Measurements from ENCODE around the gene E2F4. TPM values are rescaled to one million over a fixed set of nuclear protein-coding genes. Genes with fewer than 3 reads are reported as not detected.

Gene E2F4
- polyA plus RNA-seq, 2 of the 4 experiments (the other 2 are of a cell fraction), result 65.1 to 66.6 TPM

DNA sequence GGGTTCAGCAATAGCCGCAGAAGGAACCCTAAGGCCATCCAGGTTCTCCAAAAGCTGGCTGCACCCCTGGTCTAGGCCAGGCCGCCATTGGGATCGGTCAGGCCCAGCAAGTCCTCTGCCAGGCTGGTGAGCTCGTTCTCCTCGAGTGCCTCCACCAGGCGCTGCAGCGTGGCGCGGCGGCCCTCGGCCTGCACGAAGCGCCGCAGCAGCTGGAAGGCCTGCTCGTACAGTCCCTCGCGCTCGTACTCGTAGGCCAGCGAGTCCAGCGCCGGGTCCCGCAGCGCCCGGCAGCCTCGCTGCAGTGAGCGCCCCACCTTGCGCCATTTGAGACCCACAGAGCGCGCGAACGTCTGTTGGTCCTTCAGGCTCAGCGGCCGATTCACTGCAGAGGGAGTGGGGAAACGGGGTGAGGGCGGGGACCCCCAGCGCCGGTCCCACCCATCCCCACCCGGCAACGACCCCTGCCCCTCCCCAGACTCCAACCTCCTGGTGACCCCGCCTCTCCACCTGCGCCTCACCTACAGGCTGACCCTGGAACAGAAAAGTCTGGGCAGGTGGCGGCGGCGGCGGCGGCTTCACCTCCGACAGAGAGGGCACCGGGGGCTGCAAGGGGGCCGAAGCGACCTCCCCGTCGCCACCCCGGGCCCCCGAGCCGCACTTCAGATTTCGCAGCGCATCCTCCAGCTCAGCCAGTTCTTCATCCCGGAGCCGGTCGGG is 37.2 kb upstream of the E2F4 start:
- H3K9me3 ChIP-seq, result no peaks in the 10 kb centered on the region
- no peak overlapping the region; the same call in 2 of the 3 replicates for H3K4me3 ChIP-seq
- H3K27ac ChIP-seq, result peak overlapping the region in 1 of 2 experiments; percentile 44; a peak in 2 of 6 replicates
- CTCF ChIA-PET, result interaction anchor here (0.6 to 16.0 kb wide), 68 partner anchors 14 to 275 kb away, joined by 3 to 314 read pairs (median 6); partner anchors contain the start of genes CBFB, CDH16, CES3 and CES4A
- peak overlapping the region; percentile 83 for H3K4me2 ChIP-seq
- 88% methylated on average over 47 of the region's 61 CpGs for WGBS (ENCODE audit: missing lambda C conversion rate)
- ATAC-seq (no peak), DNase-seq (ENCODE audit: low read depth in 1 of 2, low spot score in 1 of 2) (no peak), FAIRE-seq (no peak)
- POLR2A ChIA-PET, result interaction anchor here (1.1 to 1.6 kb wide), 2 partner anchors 16 to 137 kb away, joined by 3 to 6 read pairs; partner anchors contain the start of gene NOL3
- TF ChIP-seq CBX2 (IDR thresholded peaks at IDR 0.05; ENCODE audit: borderline replicate concordance, low read depth) (no peak), MAFK (IDR thresholded peaks at IDR 0.05; ENCODE audit: partially characterized antibody) (no peak), ZNF302 (CRISPR knock-in tag; IDR thresholded peaks at IDR 0.05) (no peak), POLR2A (IDR thresholded peaks at IDR 0.05; ENCODE audit: low read length) (no peak), ZFP36 (IDR thresholded peaks at IDR 0.05; ENCODE audit: borderline replicate concordance, partially characterized antibody) (no peak), FOSL2 (IDR thresholded peaks at IDR 0.05) (no peak), FOSL2 (CRISPR knock-in tag; IDR thresholded peaks at IDR 0.05) (no peak), HOXB13 (CRISPR knock-in tag; IDR thresholded peaks at IDR 0.05; ENCODE audit: low read depth) (no peak), NR3C1 (IDR thresholded peaks at IDR 0.05) (no peak), EHF (CRISPR knock-in tag; IDR thresholded peaks at IDR 0.05) (no peak), RARB (CRISPR knock-in tag; IDR thresholded peaks at IDR 0.05) (no peak), RAD21 (conservative IDR thresholded peaks at IDR 0.05 in 1 of 2, IDR thresholded peaks at IDR 0.05 in 1 of 2) (no peak), JUNB (IDR thresholded peaks at IDR 0.05) (no peak), HEYL (CRISPR knock-in tag; IDR thresholded peaks at IDR 0.05) (no peak), EP300 (IDR thresholded peaks at IDR 0.05) (no peak), CEBPB (IDR thresholded peaks at IDR 0.05) (no peak), BHLHE40 (IDR thresholded peaks at IDR 0.05; ENCODE audit: low read depth, low read length) (no peak), HDAC2 (IDR thresholded peaks at IDR 0.05) (no peak), POLR2AphosphoS2 (conservative IDR thresholded peaks at IDR 0.05; ENCODE audit: low read length) (no peak), CHD4 (IDR thresholded peaks at IDR 0.05; ENCODE audit: borderline replicate concordance) (no peak)
- peaks cover 21% of the 10 kb centered on the region for H3K4me1 ChIP-seq

DNA sequence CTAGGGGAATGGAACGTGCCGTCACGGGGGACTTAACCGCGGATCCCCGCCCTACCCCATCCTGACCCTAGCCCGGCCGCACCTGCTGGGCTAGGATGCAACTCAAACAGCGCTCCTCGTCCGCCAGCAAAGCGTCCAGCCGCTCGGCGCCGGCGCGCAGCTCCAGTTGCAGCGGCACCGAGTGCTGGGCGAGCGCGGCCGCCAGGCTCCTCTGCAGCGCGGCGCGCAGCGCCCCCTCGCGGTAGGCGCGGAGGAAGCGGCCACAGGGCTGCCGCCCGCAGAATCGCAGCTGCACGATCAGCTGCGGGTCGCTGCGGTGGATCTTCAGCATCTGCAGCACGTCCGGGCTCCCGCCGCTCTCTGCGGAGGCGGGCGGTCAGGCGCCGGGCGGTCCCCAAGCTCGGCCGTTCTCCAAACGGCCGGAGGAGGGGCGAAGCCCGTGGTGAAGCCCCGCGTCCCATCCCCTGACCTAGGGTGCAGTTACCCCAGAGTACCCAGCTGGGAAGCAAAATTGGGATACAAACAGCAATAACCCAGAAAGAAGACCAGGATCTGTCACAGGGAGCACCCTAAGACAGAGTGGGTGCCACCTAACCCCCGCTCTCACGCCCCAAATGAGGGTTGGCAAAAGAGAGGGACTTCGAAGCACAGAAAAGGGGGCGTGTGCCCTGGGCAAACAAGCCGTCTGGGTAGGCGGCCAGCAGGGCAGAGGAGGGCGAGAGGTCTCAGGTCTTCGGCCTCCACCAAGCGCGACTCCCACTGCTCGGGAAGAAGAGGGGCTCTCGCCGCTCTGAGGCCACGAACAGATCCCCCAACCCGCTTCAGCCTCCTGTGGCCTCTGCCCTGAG is 36.4 kb upstream of the E2F4 start:
- no peak for FAIRE-seq
- POLR2A ChIA-PET, result interaction anchor here (1.1 to 1.6 kb wide), 2 partner anchors 15 to 138 kb away, joined by 3 to 6 read pairs; partner anchors contain the start of gene NOL3
- TF ChIP-seq, protein P1, sequence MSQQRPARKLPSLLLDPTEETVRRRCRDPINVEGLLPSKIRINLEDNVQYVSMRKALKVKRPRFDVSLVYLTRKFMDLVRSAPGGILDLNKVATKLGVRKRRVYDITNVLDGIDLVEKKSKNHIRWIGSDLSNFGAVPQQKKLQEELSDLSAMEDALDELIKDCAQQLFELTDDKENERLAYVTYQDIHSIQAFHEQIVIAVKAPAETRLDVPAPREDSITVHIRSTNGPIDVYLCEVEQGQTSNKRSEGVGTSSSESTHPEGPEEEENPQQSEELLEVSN (IDR thresholded peaks at IDR 0.05; ENCODE audit: borderline replicate concordance, low read depth), result peak; percentile 18; the same call in 1 of the 2 replicates
- TF ChIP-seq KDM1A (IDR thresholded peaks at IDR 0.05; ENCODE audit: low read depth) (no peak), CEBPB (IDR thresholded peaks at IDR 0.05) (no peak), RFX5 (IDR thresholded peaks at IDR 0.05) (no peak), EP300 (IDR thresholded peaks at IDR 0.05) (no peak), RAD21 (conservative IDR thresholded peaks at IDR 0.05 in 1 of 2, IDR thresholded peaks at IDR 0.05 in 1 of 2) (peak; percentile 76 to 89), BHLHE40 (IDR thresholded peaks at IDR 0.05; ENCODE audit: low read depth, low read length) (no peak), CHD2 (IDR thresholded peaks at IDR 0.05; ENCODE audit: low read length, partially characterized antibody) (no peak), NFE2L2 (conservative IDR thresholded peaks at IDR 0.05; ENCODE audit: low read length) (no peak), ZSCAN20 (CRISPR knock-in tag; IDR thresholded peaks at IDR 0.05) (no peak), GATA3 (IDR thresholded peaks at IDR 0.05; ENCODE audit: borderline replicate concordance) (no peak), POLR2AphosphoS2 (conservative IDR thresholded peaks at IDR 0.05; ENCODE audit: low read length) (no peak), RCOR1 (IDR thresholded peaks at IDR 0.05; ENCODE audit: low read depth, low read length) (no peak), ZNF302 (CRISPR knock-in tag; IDR thresholded peaks at IDR 0.05) (no peak), ZC3H11A (IDR thresholded peaks at IDR 0.05) (no peak), SMC3 (IDR thresholded peaks at IDR 0.05) (peak; percentile 91), TP53 (CRISPR knock-in tag; IDR thresholded peaks at IDR 0.05) (peak; percentile 37; the same call in 1 of the 2 replicates)
- TF ChIP-seq, protein P2, sequence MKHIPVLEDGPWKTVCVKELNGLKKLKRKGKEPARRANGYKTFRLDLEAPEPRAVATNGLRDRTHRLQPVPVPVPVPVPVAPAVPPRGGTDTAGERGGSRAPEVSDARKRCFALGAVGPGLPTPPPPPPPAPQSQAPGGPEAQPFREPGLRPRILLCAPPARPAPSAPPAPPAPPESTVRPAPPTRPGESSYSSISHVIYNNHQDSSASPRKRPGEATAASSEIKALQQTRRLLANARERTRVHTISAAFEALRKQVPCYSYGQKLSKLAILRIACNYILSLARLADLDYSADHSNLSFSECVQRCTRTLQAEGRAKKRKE (CRISPR knock-in tag; IDR thresholded peaks at IDR 0.05; ENCODE audit: low read depth), result no peak
- TF ChIP-seq, protein P3, sequence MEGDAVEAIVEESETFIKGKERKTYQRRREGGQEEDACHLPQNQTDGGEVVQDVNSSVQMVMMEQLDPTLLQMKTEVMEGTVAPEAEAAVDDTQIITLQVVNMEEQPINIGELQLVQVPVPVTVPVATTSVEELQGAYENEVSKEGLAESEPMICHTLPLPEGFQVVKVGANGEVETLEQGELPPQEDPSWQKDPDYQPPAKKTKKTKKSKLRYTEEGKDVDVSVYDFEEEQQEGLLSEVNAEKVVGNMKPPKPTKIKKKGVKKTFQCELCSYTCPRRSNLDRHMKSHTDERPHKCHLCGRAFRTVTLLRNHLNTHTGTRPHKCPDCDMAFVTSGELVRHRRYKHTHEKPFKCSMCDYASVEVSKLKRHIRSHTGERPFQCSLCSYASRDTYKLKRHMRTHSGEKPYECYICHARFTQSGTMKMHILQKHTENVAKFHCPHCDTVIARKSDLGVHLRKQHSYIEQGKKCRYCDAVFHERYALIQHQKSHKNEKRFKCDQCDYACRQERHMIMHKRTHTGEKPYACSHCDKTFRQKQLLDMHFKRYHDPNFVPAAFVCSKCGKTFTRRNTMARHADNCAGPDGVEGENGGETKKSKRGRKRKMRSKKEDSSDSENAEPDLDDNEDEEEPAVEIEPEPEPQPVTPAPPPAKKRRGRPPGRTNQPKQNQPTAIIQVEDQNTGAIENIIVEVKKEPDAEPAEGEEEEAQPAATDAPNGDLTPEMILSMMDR (IDR thresholded peaks at IDR 0.05), result peak; percentile 94
- TF ChIP-seq, protein P4, sequence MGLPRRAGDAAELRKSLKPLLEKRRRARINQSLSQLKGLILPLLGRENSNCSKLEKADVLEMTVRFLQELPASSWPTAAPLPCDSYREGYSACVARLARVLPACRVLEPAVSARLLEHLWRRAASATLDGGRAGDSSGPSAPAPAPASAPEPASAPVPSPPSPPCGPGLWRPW (IDR thresholded peaks at IDR 0.05), result no peak

More for the DNA sequence above, 36.4 kb upstream of the E2F4 start:
- WGBS (ENCODE audit: missing lambda C conversion rate), result 42% methylated on average over 18 of the region's 74 CpGs
- Histone ChIP-seq H3K4me2 (peak overlapping the region; percentile 83), H3K4me3 (no peak overlapping the region; the same call in 2 of the 3 replicates), H3K27ac (peak overlapping the region in 1 of 2 experiments; percentile 44; a peak in 2 of 6 replicates), H3K9me3 (no peaks in the 10 kb centered on the region), H3K4me1 (peaks cover 21% of the 10 kb centered on the region)
- peak; percentile 42 to 72; a peak in 5 of 6 replicates for ATAC-seq
- CTCF ChIA-PET, result interaction anchor here (0.6 to 16.0 kb wide), 71 partner anchors 13 to 388 kb away, joined by 3 to 314 read pairs (median 6); partner anchors contain the start of genes CBFB, CDH16, CES3 and CES4A
- peak; percentile 72 to 79 for DNase-seq (ENCODE audit: low read depth in 1 of 2, low spot score in 1 of 2)
